Prostate gland (tissue), 2 donors: ENCODE measurements around the gene NOB1. TPM values are rescaled to one million over a fixed set of nuclear protein-coding genes. Genes with fewer than 3 reads are reported as not detected.

ENCODE experiments used
- DNase-seq: peaks from one replicate; pipeline ENCODE4 v3.0.0-alpha.2; 2019; ENCODE audit warnings: low spot score
- H3K27ac ChIP-seq, 2 donors: fragments of 200-600 bp; sonication (generic); 2 replicates each; pipeline ENCODE4 v1.5.1; 2017 to 2019
- H3K27me3 ChIP-seq: fragments of 200-600 bp; sonication (generic); replicated peaks from 2 replicates; pipeline ENCODE4 v1.5.1; 2019; ENCODE audit not compliant: insufficient read depth
- H3K36me3 ChIP-seq, 2 donors: fragments of 200-600 bp; sonication (generic); 1 replicate in 1 of 2; 2 replicates in 1 of 2; pipeline versions ENCODE4 v1.5.1 to v1.8.1; 2017 to 2019
- H3K4me1 ChIP-seq: fragments of 200-600 bp; sonication (generic); replicated peaks from 2 replicates; pipeline ENCODE4 v1.5.1; 2019
- H3K4me3 ChIP-seq, 2 donors: fragments of 200-600 bp; sonication (generic); 2 replicates each; pipeline ENCODE4 v1.5.1; 2017 to 2019
- H3K9me3 ChIP-seq: fragments of 200-600 bp; sonication (generic); 2 replicates; pipeline ENCODE4 v1.5.1; 2017
- POLR2A ChIP-seq: fragments of 450-650 bp; IDR thresholded peaks from one replicate; pipeline ENCODE4 v1.6.1; 2016; ENCODE audit warnings: antibody characterized with exemption, mild to moderate bottlenecking
- POLR2AphosphoS5 ChIP-seq: sonication (generic); formaldehyde crosslinking; IDR thresholded peaks from one replicate; pipeline ENCODE4 v1.6.1; 2017; ENCODE audit warnings: antibody characterized with exemption
- WGBS: methylation state at CpG from one replicate; pipeline ENCODE4 v1.1.5; 2018; 5-methylcytosine and 5-hydroxymethylcytosine counted together
- intact Hi-C: fragments of 100-400 bp; cut with DNase I; formaldehyde crosslinking; loops from one replicate; pipeline ENCODE4 v1.14.2; 2022
- total RNA-seq, 2 donors: library from RNA; depleted of rRNA; stranded (reverse); fragments of >200 nt; gene quantifications; one replicate each; pipeline ENCODE4 v1.1.0, GENCODE V29; 2016
- TF ChIP-seq, protein P1 (sequence below), 4 experiments: fragments of 200-600 bp in 2 of 4; fragments of 450-650 bp in 2 of 4; sonication (generic) in 2 of 4; IDR thresholded peaks; 1 replicate in 3 of 4; 2 replicates in 1 of 4; pipeline ENCODE4 v1.5.1; 2016 to 2019; ENCODE audit warnings: antibody characterized with exemption in 4 of 4, mild to moderate bottlenecking in 2 of 4, moderate library complexity in 2 of 4

The NOB1 gene
- total RNA-seq, 2 donors from 2014 or later, result 29.8 to 44.1 TPM

DNA sequence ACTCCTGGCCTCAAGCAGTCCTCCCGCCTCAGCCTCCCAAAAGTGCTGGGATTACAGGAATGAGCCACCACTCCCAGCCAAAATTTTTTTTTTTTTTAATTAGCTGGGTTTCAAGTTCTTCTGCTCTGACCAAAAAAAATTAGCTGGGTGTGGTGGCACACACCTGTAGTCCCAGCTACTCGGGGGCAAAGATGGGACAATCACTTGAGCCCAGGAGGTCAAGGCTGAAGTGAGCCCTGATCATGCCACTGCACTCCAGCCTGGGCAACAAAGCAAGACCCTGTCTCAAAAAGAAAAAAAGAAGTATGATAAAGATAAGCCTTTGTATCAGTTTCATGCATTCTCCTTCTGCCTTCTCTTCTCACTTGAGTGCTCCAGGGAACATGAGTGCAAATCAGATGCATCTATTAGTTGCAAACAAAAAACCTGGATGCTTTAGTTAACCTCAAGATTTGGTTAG, 30.3 kb downstream of the NOB1 start:
- 90% methylated on average over 2 of the region's 2 CpGs for WGBS

DNA sequence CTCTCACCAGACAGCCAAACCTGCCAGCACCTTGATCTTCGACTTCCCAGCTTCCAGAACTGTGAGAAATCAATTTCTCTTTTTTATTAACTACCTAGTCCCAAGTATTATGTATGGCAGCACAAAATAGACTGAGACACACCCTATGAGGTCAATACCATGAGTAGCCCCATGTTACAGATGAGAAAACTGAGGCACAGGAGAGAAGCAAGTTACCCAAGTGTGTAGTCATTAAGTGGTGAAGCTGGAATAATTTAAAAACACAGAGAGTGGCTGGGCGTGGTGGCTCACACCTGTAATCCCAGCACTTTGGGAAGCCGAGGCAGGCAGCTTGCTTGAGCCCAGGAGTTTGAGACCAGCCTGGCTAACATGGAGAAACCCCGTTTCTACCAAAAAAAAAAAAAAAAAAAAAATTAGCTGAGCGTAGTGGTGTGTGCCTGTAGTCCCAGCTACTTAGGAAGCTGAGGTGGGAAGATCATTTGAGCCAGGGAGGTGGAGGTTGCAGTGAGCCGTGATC, 33.2 kb downstream of the NOB1 start:
- Histone ChIP-seq H3K27ac (no peak overlapping the region), H3K4me1 (no peaks in the 10 kb centered on the region), H3K27me3 (no peaks in the 10 kb centered on the region), H3K9me3 (no peaks in the 10 kb centered on the region), H3K36me3 (no peaks in the 10 kb centered on the region), H3K4me3 (no peak overlapping the region)
- WGBS, result 93% methylated on average over 6 of the region's 6 CpGs
- TF ChIP-seq POLR2AphosphoS5 (no peak), POLR2A (no peak)
- TF ChIP-seq, protein P1, sequence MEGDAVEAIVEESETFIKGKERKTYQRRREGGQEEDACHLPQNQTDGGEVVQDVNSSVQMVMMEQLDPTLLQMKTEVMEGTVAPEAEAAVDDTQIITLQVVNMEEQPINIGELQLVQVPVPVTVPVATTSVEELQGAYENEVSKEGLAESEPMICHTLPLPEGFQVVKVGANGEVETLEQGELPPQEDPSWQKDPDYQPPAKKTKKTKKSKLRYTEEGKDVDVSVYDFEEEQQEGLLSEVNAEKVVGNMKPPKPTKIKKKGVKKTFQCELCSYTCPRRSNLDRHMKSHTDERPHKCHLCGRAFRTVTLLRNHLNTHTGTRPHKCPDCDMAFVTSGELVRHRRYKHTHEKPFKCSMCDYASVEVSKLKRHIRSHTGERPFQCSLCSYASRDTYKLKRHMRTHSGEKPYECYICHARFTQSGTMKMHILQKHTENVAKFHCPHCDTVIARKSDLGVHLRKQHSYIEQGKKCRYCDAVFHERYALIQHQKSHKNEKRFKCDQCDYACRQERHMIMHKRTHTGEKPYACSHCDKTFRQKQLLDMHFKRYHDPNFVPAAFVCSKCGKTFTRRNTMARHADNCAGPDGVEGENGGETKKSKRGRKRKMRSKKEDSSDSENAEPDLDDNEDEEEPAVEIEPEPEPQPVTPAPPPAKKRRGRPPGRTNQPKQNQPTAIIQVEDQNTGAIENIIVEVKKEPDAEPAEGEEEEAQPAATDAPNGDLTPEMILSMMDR (IDR thresholded peaks at IDR 0.05), result no peak
- intact Hi-C loops, result no loop called here
- no peak for DNase-seq

More for the DNA sequence above, 30.3 kb downstream of the NOB1 start:
- intact Hi-C loops, result no loop called here
- Histone ChIP-seq H3K4me3 (no peak overlapping the region), H3K9me3 (no peaks in the 10 kb centered on the region), H3K27ac (no peak overlapping the region), H3K36me3 (no peaks in the 10 kb centered on the region), H3K4me1 (peaks cover 3% of the 10 kb centered on the region), H3K27me3 (no peaks in the 10 kb centered on the region)
- DNase-seq, result no peak
- TF ChIP-seq POLR2A, result no peak
- no peak for TF ChIP-seq POLR2AphosphoS5

DNA sequence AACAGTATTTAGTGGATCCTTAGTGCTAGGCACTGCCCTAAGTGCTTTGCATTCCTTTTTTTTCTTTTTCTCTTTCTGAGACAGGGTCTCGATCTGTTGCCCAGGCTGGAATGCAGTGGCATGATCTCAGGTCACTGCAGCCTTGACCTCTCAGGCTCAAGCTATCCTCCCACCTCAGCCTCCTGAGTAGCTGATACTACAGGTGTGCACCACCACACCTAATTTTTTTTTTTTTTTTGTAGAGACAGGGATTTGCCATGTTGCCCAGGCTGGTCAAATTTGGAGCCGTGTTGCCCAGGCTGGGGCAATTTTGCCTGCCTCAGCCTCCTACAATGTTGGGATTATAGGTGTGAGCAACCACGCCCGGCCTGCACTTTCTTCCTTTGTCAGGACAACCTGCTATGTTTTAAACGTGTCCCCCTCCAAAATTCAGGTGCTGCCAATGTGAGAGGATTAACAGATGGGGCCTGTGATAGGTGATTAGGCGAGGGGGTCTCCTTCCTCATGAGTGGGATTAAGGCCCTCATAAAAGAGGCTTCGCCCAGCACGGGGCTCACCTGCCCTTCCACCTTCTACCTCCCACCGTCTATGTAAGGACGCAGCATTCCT, 33.8 kb downstream of the NOB1 start:
- TF ChIP-seq POLR2A, result no peak
- TF ChIP-seq POLR2AphosphoS5, result no peak
- TF ChIP-seq, protein P1 (IDR thresholded peaks at IDR 0.05), result no peak

DNA sequence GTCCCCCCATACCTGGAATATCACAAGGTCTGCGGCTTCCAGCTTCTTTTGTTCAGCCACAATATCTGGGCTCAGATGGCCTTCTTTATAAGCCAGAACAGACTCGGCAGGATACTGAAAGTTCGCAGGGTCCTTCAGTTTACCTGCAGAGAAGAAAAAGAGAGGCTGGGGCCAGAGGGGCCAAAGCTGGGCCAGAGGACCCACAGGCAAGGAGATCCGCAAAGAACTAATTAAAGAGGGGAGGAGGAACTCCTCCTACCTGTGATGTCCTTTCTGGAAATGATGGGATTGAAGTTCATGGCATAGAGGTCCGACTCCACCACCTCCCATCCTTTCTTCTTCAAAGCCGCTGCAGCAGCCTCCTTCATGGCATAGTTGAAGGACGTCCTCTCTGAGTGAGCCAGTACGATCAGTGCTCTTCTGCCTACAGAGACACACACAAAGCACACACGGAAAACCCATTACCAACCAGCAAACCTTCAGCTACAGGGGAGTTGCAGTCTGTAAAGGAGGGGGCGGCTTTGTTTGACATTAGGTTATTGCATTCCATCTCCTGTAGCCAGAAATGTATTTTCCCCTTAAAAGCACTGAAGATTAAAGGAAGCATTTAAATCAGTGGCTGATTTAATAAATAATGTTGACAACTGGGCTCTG, 36.5 kb downstream of the NOB1 start:
- Histone ChIP-seq H3K36me3 (no peaks in the 10 kb centered on the region), H3K27me3 (no peaks in the 10 kb centered on the region)
- intact Hi-C loops, result no loop called here

More for the DNA sequence above, 33.8 kb downstream of the NOB1 start:
- no peak for DNase-seq
- intact Hi-C loops, result no loop called here
- H3K4me1 ChIP-seq, result no peaks in the 10 kb centered on the region
- WGBS, result 90% methylated on average over 10 of the region's 10 CpGs
- no peaks in the 10 kb centered on the region for H3K36me3 ChIP-seq
- H3K27ac ChIP-seq, result no peak overlapping the region
- H3K27me3 ChIP-seq, result no peaks in the 10 kb centered on the region
- no peak overlapping the region for H3K4me3 ChIP-seq
- no peaks in the 10 kb centered on the region for H3K9me3 ChIP-seq

DNA sequence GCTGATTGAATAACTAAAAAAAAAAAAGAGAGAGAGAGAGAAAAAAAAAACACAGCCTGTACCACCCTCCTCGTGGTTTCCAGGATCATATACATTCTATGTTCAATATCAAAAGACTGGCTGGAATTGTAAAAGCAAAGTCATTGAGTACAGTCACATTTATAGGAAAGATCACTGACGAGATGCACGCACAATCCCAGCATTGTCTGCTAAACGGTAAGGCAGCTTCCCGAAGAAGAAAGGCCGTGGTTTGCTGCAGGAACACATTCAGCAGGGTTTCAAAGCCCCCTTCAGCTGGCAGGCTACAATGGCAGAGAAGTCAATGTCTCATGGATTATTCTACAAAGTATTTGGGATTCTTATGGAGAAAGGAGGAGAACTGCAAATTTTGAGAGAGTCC, 37.7 kb downstream of the NOB1 start:
- Histone ChIP-seq H3K4me1 (no peaks in the 10 kb centered on the region), H3K36me3 (no peaks in the 10 kb centered on the region), H3K27me3 (no peaks in the 10 kb centered on the region), H3K4me3 (no peak overlapping the region), H3K9me3 (no peaks in the 10 kb centered on the region), H3K27ac (no peak overlapping the region)
- TF ChIP-seq POLR2AphosphoS5 (no peak), POLR2A (no peak)
- TF ChIP-seq, protein P1 (IDR thresholded peaks at IDR 0.05), result no peak
- DNase-seq, result no peak
- 67% methylated on average over 6 of the region's 6 CpGs for WGBS
- intact Hi-C loops, result no loop called here

More for the DNA sequence above, 36.5 kb downstream of the NOB1 start:
- 69% methylated on average over 10 of the region's 10 CpGs for WGBS
- Histone ChIP-seq H3K9me3 (no peaks in the 10 kb centered on the region), H3K4me1 (no peaks in the 10 kb centered on the region), H3K4me3 (no peak overlapping the region), H3K27ac (no peak overlapping the region)
- TF ChIP-seq POLR2AphosphoS5, result no peak
- TF ChIP-seq POLR2A, result no peak
- no peak for DNase-seq
